Heart right ventricle (tissue), 16 donors: Measurements from ENCODE around the gene UBTD1. TPM values are rescaled to one million over a fixed set of nuclear protein-coding genes. Genes with fewer than 3 reads are reported as not detected.

Experiments
- ATAC-seq, 8 donors: fragments of 200-7000 bp; cut with Tn5 transposase; one replicate each; pipeline ENCODE4 v1.9.1; 2020; ENCODE audit warnings: mild to moderate bottlenecking in 8 of 8, moderate library complexity in 8 of 8, moderate number of reproducible peaks in 1 of 8
- DNase-seq, 2 donors: peaks; one replicate each; pipeline ENCODE4 v3.0.0-alpha.2; 2020
- H3K27ac ChIP-seq, 10 donors: fragments of 200-600 bp; sonication (generic) in 2 of 10; one replicate each; pipeline versions ENCODE4 v1.5.0 to v1.8.0; 2020 to 2022; ENCODE audit warnings: mild to moderate bottlenecking in 3 of 10
- H3K27me3 ChIP-seq, 7 donors: fragments of 200-600 bp; one replicate each; pipeline ENCODE4 v1.8.0; 2021 to 2022; ENCODE audit warnings: mild to moderate bottlenecking in 2 of 7
- H3K36me3 ChIP-seq, 9 donors: fragments of 200-600 bp; sonication (generic) in 1 of 9; one replicate each; pipeline versions ENCODE4 v1.5.0 to v1.8.0; 2020 to 2022; ENCODE audit warnings: mild to moderate bottlenecking in 2 of 9
- H3K4me1 ChIP-seq, 9 donors: fragments of 200-600 bp; sonication (generic) in 1 of 9; one replicate each; pipeline versions ENCODE4 v1.5.0 to v1.8.0; 2020 to 2022; ENCODE audit warnings: mild to moderate bottlenecking in 4 of 9
- H3K4me3 ChIP-seq, 10 donors: fragments of 200-600 bp; sonication (generic) in 2 of 10; one replicate each; pipeline versions ENCODE4 v1.5.0 to v1.8.0; 2020 to 2022; ENCODE audit warnings: mild to moderate bottlenecking in 7 of 10, moderate library complexity in 2 of 10
- H3K9me3 ChIP-seq, 11 donors: fragments of 200-600 bp in 10 of 11; sonication (generic) in 2 of 11; one replicate each; pipeline versions ENCODE4 v1.5.0 to v1.8.0; 2013 to 2022; ENCODE audit warnings: mild to moderate bottlenecking in 2 of 11, control low read depth in 1 of 11, moderate library complexity in 1 of 11
- CTCF ChIP-seq, 9 donors: fragments of 200-600 bp; sonication (generic) in 2 of 9; IDR thresholded peaks; one replicate each; pipeline versions ENCODE4 v1.5.0 to v1.8.0; 2021 to 2022; ENCODE audit warnings: antibody characterized with exemption in 9 of 9, mild to moderate bottlenecking in 5 of 9, moderate library complexity in 1 of 9
- WGBS, 2 donors: extraction: QIAGEN DNeasy Blood & Tissue Kit; methylation state at CpG; one replicate each; pipeline ENCODE4 v1.1.7; 2013; ENCODE audit warnings: inconsistent platforms in 1 of 2; 5-methylcytosine and 5-hydroxymethylcytosine counted together
- intact Hi-C, 10 donors: fragments of 100-400 bp; cut with DNase I; formaldehyde crosslinking; loops; one replicate each; pipeline versions ENCODE4 v1.11.1 to v1.14.2; 2022
- polyA plus RNA-seq, 2 donors: library from polyadenylated mRNA; stranded (reverse); fragments of 200-250 nt; gene quantifications; one replicate each; pipeline ENCODE4 v1.2.3, GENCODE V29; 2013
- total RNA-seq, 10 donors: library from RNA; stranded (reverse); fragmentation: NEBNext Ultra II Directional in 3 of 10; extraction: Animal tissue kit (Norgen Biotek cat#: 25700) in 3 of 10; gene quantifications; one replicate each; pipeline versions ENCODE4 v1.2.1 to v1.2.4, GENCODE V29; 2021 to 2023
- donor health status: Arrhythmogenic right ventricular cardiomyopathy.
- donor health status: ischemic (EF 13 %, LVEDD 7.1; RV severe dilation, severe dysfunction).
- donor health status: healthy with polysubstance abuse.
- donor health status: DM: no; HTN: yes; CAD: no.
- donor health status: DM: no; HTN: no; CAD: no.
- donor health status: ischemic (EF 25% LVEDD 6.9; RV normal size, moderate dysfunction).
- donor health status: ischemic (EF 25% LVEDD 5.7; RV mildly dilated, moderate dysfunction).
- donor health status: healthy.
- donor health status: DM: yes; HTN: yes; CAD: no.
- donor health status: Ischemic cardiomyopathy.
- donor health status: ischemic (EF 35%, LVEDD 5.7; RV mildly dilated, moderate dysfunction).
- donor health status: nonischemic (EF 11% LVEDD 7.7; RV severe dilation, severe dysfunction).
- donor health status: DM: yes; HTN: yes; CAD: no.
- donor health status: PGD.
- donor health status: ischemic (EF 29% LVEDD 5.4; RV normal size, mild dysfunction).
- donor health status: nonischemic (EF 23%, LVEDD 6.1; RV moderate dilation, normal function).

The UBTD1 gene
- total and polyA plus RNA-seq, 12 donors: 13.6 to 56.0 (median 21.3) TPM

- peak; percentile 29 to 44 for DNase-seq
- H3K9me3 ChIP-seq: no peaks in the 10 kb centered on the region
- 72 to 74% methylated on average over 21 of the region's 21 CpGs for WGBS, 2 donors
- no peaks in the 10 kb centered on the region for H3K36me3 ChIP-seq
- no peak overlapping the region for H3K4me3 ChIP-seq
- H3K27me3 ChIP-seq: no peaks in the 10 kb centered on the region
- intact Hi-C loops: no loop called here
- peak in 7 of 8 donors; percentile 57 to 91 (median 72) for ATAC-seq
- no peak for TF ChIP-seq CTCF (IDR thresholded peaks at IDR 0.05)
- H3K4me1 ChIP-seq: peaks cover 0 to 35% (median 12%) of the 10 kb centered on the region in 9 donors
- peak overlapping the region in 9 of 10 donors; percentile 37 to 99 (median 65) for H3K27ac ChIP-seq
Measured at GRCh38 chr10:97601268-97602215, 102.8 kb downstream of the UBTD1 start.

GRCh38 chr10:97607095-97607636 lies 108.4 kb downstream of the UBTD1 start:
- Histone ChIP-seq H3K4me1 (peaks cover 0 to 38% (median 9%) of the 10 kb centered on the region in 9 donors), H3K27me3 (no peaks in the 10 kb centered on the region), H3K4me3 (no peak overlapping the region), H3K27ac (peak overlapping the region in 3 of 10 donors; percentile 21 to 90 (median 72)), H3K36me3 (no peaks in the 10 kb centered on the region), H3K9me3 (no peaks in the 10 kb centered on the region)
- TF ChIP-seq CTCF (IDR thresholded peaks at IDR 0.05): no peak
- ATAC-seq: no peak
- intact Hi-C loops: no loop called here
- no peak for DNase-seq
- 90 to 93% methylated on average over 5 of the region's 5 CpGs for WGBS, 2 donors

- intact Hi-C loops: loop anchor here in 3 of 10 donors (1.0 to 2.0 kb wide), 3 partner anchors 24 to 37 kb away; partner anchors contain the start of gene ANKRD2 (in 2 of the 3)
- no peak for TF ChIP-seq CTCF (IDR thresholded peaks at IDR 0.05)
- peak overlapping the region; percentile 42 to 90 (median 74) for H3K27ac ChIP-seq
- no peaks in the 10 kb centered on the region for H3K27me3 ChIP-seq
- ATAC-seq: peak; percentile 66 to 91 (median 84)
- H3K9me3 ChIP-seq: no peaks in the 10 kb centered on the region
- peaks cover 0 to 38% (median 9%) of the 10 kb centered on the region in 9 donors for H3K4me1 ChIP-seq
- H3K36me3 ChIP-seq: peaks cover 0 to 2% (median 0%) of the 10 kb centered on the region in 9 donors
- peak; percentile 40 to 58 for DNase-seq
- H3K4me3 ChIP-seq: no peak overlapping the region
- 38 to 47% methylated on average over 13 of the region's 13 CpGs for WGBS, 2 donors
Measured at GRCh38 chr10:97608991-97609561, 110.4 kb downstream of the UBTD1 start.

- Histone ChIP-seq H3K27ac (peak overlapping the region in 5 of 10 donors; percentile 70 to 90 (median 84)), H3K4me1 (peaks cover 0 to 38% (median 9%) of the 10 kb centered on the region in 9 donors), H3K27me3 (no peaks in the 10 kb centered on the region), H3K36me3 (peaks cover 0 to 20% (median 0%) of the 10 kb centered on the region in 9 donors), H3K9me3 (no peaks in the 10 kb centered on the region), H3K4me3 (no peak overlapping the region)
- no peak for TF ChIP-seq CTCF (IDR thresholded peaks at IDR 0.05)
- ATAC-seq (peak in 1 of 8 donors; percentile 7), DNase-seq (no peak)
- 86 to 90% methylated on average over 12 of the region's 12 CpGs for WGBS, 2 donors
- intact Hi-C loops: loop anchor here in 8 of 10 donors (2.0 to 10.0 kb wide), 8 partner anchors 39 to 209 kb away; partner anchors contain the start of genes ANKRD2 (in 3 of the 8), RRP12 (in 2 of the 8), MMS19 (in 1 of the 8) and UBTD1 (in 1 of the 8)
Measured at GRCh38 chr10:97611473-97611872, 112.7 kb downstream of the UBTD1 start.
